ENCODE measurements around the gene PARP2.

DNA sequence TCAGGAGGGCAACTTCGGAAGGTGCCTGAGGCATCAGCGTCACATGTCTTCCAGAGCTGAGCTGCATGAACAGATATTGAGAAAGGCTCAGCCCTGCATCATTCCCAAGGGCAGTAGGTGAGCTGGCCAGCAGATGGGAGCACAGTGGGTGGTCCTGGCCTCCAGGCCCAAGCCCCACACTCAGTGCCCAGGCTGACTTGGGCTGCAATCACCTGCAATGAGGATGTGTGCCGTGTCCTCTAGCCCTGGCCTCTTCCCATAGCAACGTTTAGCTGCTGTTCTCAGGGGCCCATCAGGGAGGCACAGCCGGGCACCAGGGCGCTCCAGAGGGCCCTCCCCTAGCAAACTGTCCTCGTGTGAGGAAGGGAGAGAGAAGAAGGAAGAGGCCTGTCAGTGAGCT is 37.9 kb downstream of the PARP2 start:
- no peak for TF ChIP-seq CTCF (IDR thresholded peaks at IDR 0.05)
- no peak for TF ChIP-seq POLR2AphosphoS5 (IDR thresholded peaks at IDR 0.05)
- TF ChIP-seq POLR2A (IDR thresholded peaks at IDR 0.05), result no peak

Measured in prostate gland (tissue), 2 donors.